Osteoblast (primary cell): Measurements from ENCODE around the gene USP37. TPM values are rescaled to one million over a fixed set of nuclear protein-coding genes. Genes with fewer than 3 reads are reported as not detected.
A peak's percentile ranks its signal among the peaks of the same experiment; 100 is the strongest.

Experiments
- DNase-seq: peaks from one replicate; pipeline ENCODE4 v3.0.0; 2011; ENCODE audit warnings: low spot score, mixed read lengths; ENCODE audit not compliant: insufficient read length; ENCODE audit errors: missing footprints
- H2AFZ ChIP-seq: 2 replicates; pipeline ENCODE4 v1.6.0; 2011; ENCODE audit warnings: mild to moderate bottlenecking, low read length
- H3K27ac ChIP-seq: 2 replicates; pipeline ENCODE4 v1.5.1; 2011; ENCODE audit warnings: mild to moderate bottlenecking, low read depth, low read length, moderate library complexity
- H3K27me3 ChIP-seq: 2 replicates; pipeline ENCODE4 v1.6.0; 2012; ENCODE audit warnings: mild to moderate bottlenecking, control low read depth, inconsistent platforms, low read length, moderate library complexity; ENCODE audit not compliant: insufficient read depth
- H3K36me3 ChIP-seq: 2 replicates; pipeline ENCODE4 v1.5.1; 2011; ENCODE audit warnings: mild to moderate bottlenecking, low read length, control low read depth, moderate library complexity; ENCODE audit not compliant: insufficient read depth
- H3K4me1 ChIP-seq: 2 replicates; pipeline ENCODE4 v1.5.1; 2011; ENCODE audit warnings: mild to moderate bottlenecking, low read length, control low read depth, moderate library complexity; ENCODE audit not compliant: insufficient read depth
- H3K4me2 ChIP-seq: 2 replicates; pipeline ENCODE4 v1.6.0; 2011; ENCODE audit warnings: mild to moderate bottlenecking, low read length; ENCODE audit not compliant: insufficient read depth
- H3K4me3 ChIP-seq: fragments of 200-600 bp; sonication (generic); 3 replicates; pipeline ENCODE4 v1.5.1; 2012; ENCODE audit warnings: mild to moderate bottlenecking, low read length, inconsistent platforms; ENCODE audit not compliant: insufficient read depth
- H3K79me2 ChIP-seq: 2 replicates; pipeline ENCODE4 v1.6.0; 2012; ENCODE audit warnings: mild to moderate bottlenecking, low read length, control low read depth, inconsistent platforms; ENCODE audit not compliant: insufficient read depth
- H3K9me3 ChIP-seq: 2 replicates; pipeline ENCODE4 v1.5.1; 2011; ENCODE audit warnings: low read depth, low read length, control low read depth
- H4K20me1 ChIP-seq: 2 replicates; pipeline ENCODE4 v1.6.0; 2012; ENCODE audit warnings: mild to moderate bottlenecking, low read length, control low read depth; ENCODE audit not compliant: insufficient read depth
- total RNA-seq: library from RNA; depleted of rRNA; stranded (reverse); fragments of >200 nt; gene quantifications from 2 replicates; pipeline ENCODE4 v1.2.3, GENCODE V29; 2012
- TF ChIP-seq, protein P1 (sequence below): IDR thresholded peaks from 2 replicates; pipeline ENCODE4 v1.5.1; 2011; ENCODE audit warnings: mild to moderate bottlenecking, low read depth, low read length, moderate library complexity; ENCODE audit errors: extremely low read depth

Gene USP37
- total RNA-seq, 1 donor: 15.2 TPM

DNA sequence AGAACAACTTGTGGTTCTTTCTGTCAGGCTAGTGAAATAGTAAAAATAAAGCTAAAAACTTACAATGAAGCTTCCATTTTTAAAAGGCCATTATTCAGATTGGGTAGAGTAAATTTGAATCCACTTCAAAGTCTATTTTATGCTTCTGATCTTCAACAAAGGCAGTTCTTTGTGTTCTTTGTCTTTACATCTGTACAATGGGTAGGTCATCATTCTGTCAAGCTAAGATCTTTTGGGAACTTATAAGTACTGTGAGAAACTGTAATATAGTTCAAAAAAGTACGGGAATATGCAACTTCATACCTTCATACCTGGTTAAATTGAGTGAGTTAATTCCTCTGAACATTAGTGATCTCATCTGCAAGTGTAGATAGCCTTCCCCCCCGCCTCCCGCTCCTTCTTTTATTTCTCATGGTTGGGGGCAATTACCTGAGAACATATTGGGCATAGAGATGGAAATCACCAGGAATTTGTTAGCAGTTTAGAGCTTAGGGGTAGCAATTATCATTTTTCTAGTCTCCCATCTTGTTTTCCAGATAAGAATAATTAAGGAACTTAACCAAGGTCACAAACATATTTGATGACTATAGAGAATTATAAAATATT, 10.2 kb upstream of the USP37 start:
- H3K36me3 ChIP-seq: peaks cover 18% of the 10 kb centered on the region
- TF ChIP-seq, protein P1, sequence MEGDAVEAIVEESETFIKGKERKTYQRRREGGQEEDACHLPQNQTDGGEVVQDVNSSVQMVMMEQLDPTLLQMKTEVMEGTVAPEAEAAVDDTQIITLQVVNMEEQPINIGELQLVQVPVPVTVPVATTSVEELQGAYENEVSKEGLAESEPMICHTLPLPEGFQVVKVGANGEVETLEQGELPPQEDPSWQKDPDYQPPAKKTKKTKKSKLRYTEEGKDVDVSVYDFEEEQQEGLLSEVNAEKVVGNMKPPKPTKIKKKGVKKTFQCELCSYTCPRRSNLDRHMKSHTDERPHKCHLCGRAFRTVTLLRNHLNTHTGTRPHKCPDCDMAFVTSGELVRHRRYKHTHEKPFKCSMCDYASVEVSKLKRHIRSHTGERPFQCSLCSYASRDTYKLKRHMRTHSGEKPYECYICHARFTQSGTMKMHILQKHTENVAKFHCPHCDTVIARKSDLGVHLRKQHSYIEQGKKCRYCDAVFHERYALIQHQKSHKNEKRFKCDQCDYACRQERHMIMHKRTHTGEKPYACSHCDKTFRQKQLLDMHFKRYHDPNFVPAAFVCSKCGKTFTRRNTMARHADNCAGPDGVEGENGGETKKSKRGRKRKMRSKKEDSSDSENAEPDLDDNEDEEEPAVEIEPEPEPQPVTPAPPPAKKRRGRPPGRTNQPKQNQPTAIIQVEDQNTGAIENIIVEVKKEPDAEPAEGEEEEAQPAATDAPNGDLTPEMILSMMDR: no peak
- H3K4me1 ChIP-seq: peaks cover 11% of the 10 kb centered on the region
- no peak for DNase-seq
- H3K27ac ChIP-seq: no peak overlapping the region
- no peaks in the 10 kb centered on the region for H3K27me3 ChIP-seq
- H3K4me3 ChIP-seq: no peak overlapping the region
- H4K20me1 ChIP-seq: peaks cover 17% of the 10 kb centered on the region
- no peak overlapping the region for H2AFZ ChIP-seq
- no peak overlapping the region for H3K4me2 ChIP-seq
- peaks cover 75% of the 10 kb centered on the region for H3K79me2 ChIP-seq
- H3K9me3 ChIP-seq: no peaks in the 10 kb centered on the region

DNA sequence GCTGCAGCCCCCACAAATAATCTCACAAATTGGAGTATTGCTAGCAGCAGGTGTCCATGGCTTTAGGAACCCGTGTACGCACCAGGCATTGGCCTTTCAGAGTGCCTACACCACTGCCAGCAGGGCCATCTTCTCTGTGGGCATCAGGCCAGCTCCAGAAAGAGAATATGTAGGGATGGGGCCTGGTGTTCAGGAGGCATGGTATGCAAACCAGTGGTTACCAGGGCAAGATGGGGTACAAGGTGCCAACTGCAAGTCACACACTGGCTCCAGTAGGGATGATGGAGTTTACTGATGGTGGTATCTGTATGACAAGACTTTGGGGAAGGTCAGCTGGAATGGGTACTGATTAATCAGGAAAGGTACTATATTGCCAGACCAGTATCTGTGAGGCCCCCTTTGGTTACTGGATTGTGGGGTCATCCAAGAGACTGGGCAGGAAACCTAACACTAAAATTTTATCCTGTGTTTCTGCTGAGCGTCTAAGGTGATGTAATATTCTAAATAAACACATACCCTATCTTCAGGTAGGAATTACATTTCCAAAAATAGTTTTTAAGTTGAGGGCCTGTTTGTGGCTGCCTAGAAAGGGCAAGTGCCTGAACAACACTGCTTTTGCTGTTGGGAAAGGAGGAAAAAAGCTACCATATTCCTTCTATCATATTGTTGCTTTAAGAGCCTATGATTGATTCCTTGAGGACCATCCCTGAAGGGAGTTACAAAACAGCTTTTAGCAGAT, 9.5 kb upstream of the USP37 start:
- H3K36me3 ChIP-seq: peaks cover 11% of the 10 kb centered on the region
- H2AFZ ChIP-seq: no peak overlapping the region
- peaks cover 11% of the 10 kb centered on the region for H3K4me1 ChIP-seq

DNA sequence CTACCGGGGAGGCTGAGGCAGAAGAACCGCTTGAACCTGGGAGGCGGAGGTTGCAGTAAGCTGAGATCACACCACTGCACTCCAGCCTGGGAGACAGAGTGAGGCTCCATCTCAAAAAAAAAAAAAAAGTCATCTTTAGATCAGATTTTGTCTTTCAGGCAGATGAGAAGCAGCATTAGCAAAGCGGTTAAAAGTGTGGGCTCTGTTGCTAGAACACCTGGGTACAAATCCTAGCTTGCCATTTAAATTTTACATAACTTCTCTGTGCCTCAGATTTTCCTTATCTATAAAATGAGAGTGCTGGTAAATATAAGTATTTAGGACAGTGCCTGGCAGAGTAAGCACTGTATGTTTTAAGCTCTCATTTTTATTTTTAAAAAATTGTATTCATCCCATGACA, 8.7 kb upstream of the USP37 start:
- no peaks in the 10 kb centered on the region for H3K9me3 ChIP-seq
- H3K79me2 ChIP-seq: peaks cover 84% of the 10 kb centered on the region
- no peaks in the 10 kb centered on the region for H3K27me3 ChIP-seq
- H3K4me2 ChIP-seq: no peak overlapping the region
- H2AFZ ChIP-seq: no peak overlapping the region
- peaks cover 6% of the 10 kb centered on the region for H3K4me1 ChIP-seq
- TF ChIP-seq, protein P1: no peak
- no peak overlapping the region for H3K27ac ChIP-seq
- H4K20me1 ChIP-seq: peaks cover 11% of the 10 kb centered on the region
- no peak for DNase-seq
- H3K4me3 ChIP-seq: no peak overlapping the region
- peaks cover 17% of the 10 kb centered on the region for H3K36me3 ChIP-seq

More for the DNA sequence above, 9.5 kb upstream of the USP37 start:
- Histone ChIP-seq H3K27me3 (no peaks in the 10 kb centered on the region), H4K20me1 (peaks cover 13% of the 10 kb centered on the region), H3K79me2 (peaks cover 77% of the 10 kb centered on the region), H3K9me3 (no peaks in the 10 kb centered on the region), H3K27ac (no peak overlapping the region), H3K4me3 (no peak overlapping the region), H3K4me2 (no peak overlapping the region)
- TF ChIP-seq, protein P1: no peak
- DNase-seq: no peak

- Histone ChIP-seq H3K79me2 (peaks cover 98% of the 10 kb centered on the region), H3K9me3 (no peaks in the 10 kb centered on the region), H3K4me2 (peak overlapping the region; percentile 91), H3K36me3 (peaks cover 17% of the 10 kb centered on the region), H3K27me3 (no peaks in the 10 kb centered on the region), H3K4me3 (peak overlapping the region; percentile 94), H3K27ac (peak overlapping the region; percentile 98), H3K4me1 (peaks cover 31% of the 10 kb centered on the region), H4K20me1 (peaks cover 11% of the 10 kb centered on the region), H2AFZ (no peak overlapping the region)
- TF ChIP-seq, protein P1: no peak
- peak; percentile 34 for DNase-seq
Measured at GRCh38 chr2:218570850-218571249, 2.7 kb upstream of the USP37 start.
